ENCODE data around the gene CCDC157. TPM values are rescaled to one million over a fixed set of nuclear protein-coding genes. Genes with fewer than 3 reads are reported as not detected.

CCDC157 gene
- polyA plus RNA-seq, 1 of the 3 experiments (the other 2 are of a cell fraction): 5.8 TPM

- Histone ChIP-seq H2AFZ (ENCODE audit: low read depth) (peak within 1 kb of the TSS; percentile 91), H3K27me3 (ENCODE audit: insufficient read depth) (no peaks in the 10 kb centered on the region), H3K4me1 (ENCODE audit: control insufficient read depth in 1 of 2, insufficient read depth in 2 of 2, low read depth in 1 of 2, low read length in 1 of 2) (peaks cover 31 to 39% of the 10 kb centered on the region in 2 experiments), H3K9ac (peak within 1 kb of the TSS; percentile 74), H3K27ac (ENCODE audit: low read depth in 2 of 2, low read length in 1 of 2) (peak within 1 kb of the TSS; percentile 97 to 99), H3K79me2 (ENCODE audit: insufficient read depth) (peaks cover 4% of the 10 kb centered on the region; the same call in 1 of the 2 replicates), H4K20me1 (ENCODE audit: insufficient read depth) (no peaks in the 10 kb centered on the region), H3F3A (replicated peaks; ENCODE audit: insufficient read depth) (peaks cover 37% of the 10 kb centered on the region), H3K4me3 (ENCODE audit: low read depth in 2 of 2, low read length in 1 of 2) (peak within 1 kb of the TSS; percentile 71 to 72), H3K9me2 (no peaks in the 10 kb centered on the region), H3K9me3 (no peaks in the 10 kb centered on the region), H3K36me3 (replicated peaks in 1 of 2; ENCODE audit: control insufficient read depth in 1 of 2, insufficient read depth in 2 of 2, low read length in 1 of 2) (peaks cover 0 to 5% of the 10 kb centered on the region in 2 experiments), H3K4me2 (peak within 1 kb of the TSS; percentile 97)
- CTCF ChIA-PET: interaction anchor here (0.7 to 2.5 kb wide), 19 partner anchors 9 to 277 kb away, joined by 3 to 14 read pairs (median 4); partner anchors contain the start of genes RNF215, SEC14L2 and TCN2
- DNase-seq: peak; percentile 89
- WGBS (ENCODE audit: low lambda C conversion rate): 3% methylated on average over 31 of the region's 61 CpGs
- POLR2A ChIA-PET: interaction anchor here (0.7 to 1.1 kb wide), 3 partner anchors 34 to 69 kb away, joined by 3 to 4 read pairs (median 3); partner anchors contain the start of genes CCDC157 and SF3A1
- peak; percentile 93 for TF ChIP-seq MXI1 (IDR thresholded peaks at IDR 0.05; ENCODE audit: low read depth, low read length)
- no peak for TF ChIP-seq REST (IDR thresholded peaks at IDR 0.05; ENCODE audit: low read depth, low read length)
- TF ChIP-seq TCF12 (IDR thresholded peaks at IDR 0.05): 0 out of 2 replicates have a peak, but pooled peaks have one; percentile 4
- no peak for TF ChIP-seq POLR2AphosphoS5 (IDR thresholded peaks at IDR 0.05; ENCODE audit: low read depth, low read length)
- TF ChIP-seq YY1 (IDR thresholded peaks at IDR 0.05; ENCODE audit: low read depth): peak; percentile 63; the same call in 1 of the 2 replicates
- TF ChIP-seq PBX3 (IDR thresholded peaks at IDR 0.05): peak; percentile 27; the same call in 1 of the 2 replicates
- no peak for TF ChIP-seq NRF1 (IDR thresholded peaks at IDR 0.05; ENCODE audit: low read depth, low read length)
- TF ChIP-seq USF1 (IDR thresholded peaks at IDR 0.05; ENCODE audit: borderline replicate concordance, low read depth): peak; percentile 64
- no peak for TF ChIP-seq ZBTB33 (IDR thresholded peaks at IDR 0.05; ENCODE audit: borderline replicate concordance, low read depth)
- 0 out of 2 replicates have a peak, but pooled peaks have one; percentile 9 for TF ChIP-seq CTCF (IDR thresholded peaks at IDR 0.05)
- no peak for TF ChIP-seq TEAD4 (IDR thresholded peaks at IDR 0.05; ENCODE audit: borderline replicate concordance, insufficient read depth)
- no peak for TF ChIP-seq RCOR1 (IDR thresholded peaks at IDR 0.05; ENCODE audit: low read length)
- TF ChIP-seq CHD2 (IDR thresholded peaks at IDR 0.05; ENCODE audit: low read length, partially characterized antibody): no peak
- TF ChIP-seq FOXJ3 (CRISPR knock-in tag; IDR thresholded peaks at IDR 0.05): no peak
- peak; percentile 78 for TF ChIP-seq MAX (IDR thresholded peaks at IDR 0.05; ENCODE audit: low read depth)
- TF ChIP-seq FOSL2 (IDR thresholded peaks at IDR 0.05; ENCODE audit: borderline replicate concordance, low read depth): no peak
- 0 out of 2 replicates have a peak, but pooled peaks have one; percentile 48 for TF ChIP-seq SIN3A (IDR thresholded peaks at IDR 0.05; ENCODE audit: borderline replicate concordance, low read depth, low read length)
- TF ChIP-seq USF2 (IDR thresholded peaks at IDR 0.05; ENCODE audit: borderline replicate concordance, low read depth, low read length): no peak; the same call in 1 of the 2 replicates
Observed at GRCh38 chr22:30425616-30426387, 69.0 kb downstream of the CCDC157 start, which contains the start of gene MTFP1. Gene MTFP1 (plus strand): TSS chr22:30425768. CDS start chr22:30425880, 112 bp downstream.
